HG02678 (cell line): ENCODE measurements around the gene KRT15.

Source experiments
- ATAC-seq: cut with Tn5 transposase; IDR thresholded peaks from one replicate; pipeline ENCODE4 v1.9.1; 2021; ENCODE audit warnings: mild to moderate bottlenecking, moderate library complexity; ENCODE audit not compliant: unreplicated experiment

KRT15 gene

DNA sequence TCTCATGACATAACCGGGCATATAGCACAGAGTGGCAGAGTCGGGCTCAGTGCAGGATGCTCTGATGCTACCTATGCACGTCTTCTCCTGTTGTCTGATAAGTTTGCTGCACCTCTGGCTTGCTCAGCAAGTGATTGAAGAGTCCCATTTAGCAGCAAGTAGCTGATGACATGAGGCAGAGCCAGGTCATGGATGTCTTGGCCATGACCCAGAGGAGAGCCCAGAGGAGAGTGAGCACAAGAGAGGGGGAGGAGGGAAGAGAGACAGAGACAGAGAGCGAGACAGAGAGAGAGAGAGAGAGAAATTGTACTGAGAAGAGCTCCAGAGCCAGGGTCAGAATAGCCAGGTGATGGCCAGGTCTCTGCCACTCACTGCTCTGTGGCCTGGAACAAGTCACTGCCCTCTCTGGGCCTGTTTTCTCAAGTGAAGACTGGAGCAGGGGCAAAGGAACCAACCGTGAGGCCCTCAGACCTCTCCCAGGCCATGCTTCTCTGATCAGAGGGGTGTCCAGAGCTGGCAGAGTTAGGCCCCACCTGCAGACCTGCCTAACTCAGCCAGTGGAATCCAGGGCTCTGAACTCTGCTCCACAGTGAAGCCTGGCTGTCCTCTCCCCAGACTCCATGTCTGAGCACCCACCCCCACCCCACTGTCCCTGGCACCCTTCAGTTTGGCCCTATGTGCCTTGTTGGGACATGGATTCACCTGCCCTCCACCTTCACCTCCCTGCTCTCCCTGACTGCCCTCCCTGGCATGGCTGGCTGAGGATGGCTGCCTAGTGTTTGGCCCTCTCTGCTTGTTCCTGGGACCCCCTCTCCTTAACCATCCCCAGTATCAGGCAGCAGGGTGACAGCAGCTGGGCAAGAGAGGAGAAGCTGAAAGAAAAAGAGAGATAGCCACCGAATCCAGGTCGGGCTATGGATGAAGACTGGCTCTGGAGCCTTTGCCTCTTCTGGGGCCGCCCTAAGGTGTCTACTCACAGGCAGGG, 33.5 kb downstream of the KRT15 start:
- no peak for ATAC-seq

- ATAC-seq = no peak
Measured at GRCh38 chr17:41483991-41484826, 34.5 kb downstream of the KRT15 start.

- no peak for ATAC-seq
Measured at GRCh38 chr17:41483531-41483930, 35.2 kb downstream of the KRT15 start.

- ATAC-seq = no peak
Measured at GRCh38 chr17:41481036-41481435, 37.7 kb downstream of the KRT15 start, which contains the start of gene KRT35. KRT35 (minus strand) TSS chr17:41481151; CDS start chr17:41481097, 54 bp downstream.

- no peak for ATAC-seq
Measured at GRCh38 chr17:41480581-41480980, 38.1 kb downstream of the KRT15 start.

DNA sequence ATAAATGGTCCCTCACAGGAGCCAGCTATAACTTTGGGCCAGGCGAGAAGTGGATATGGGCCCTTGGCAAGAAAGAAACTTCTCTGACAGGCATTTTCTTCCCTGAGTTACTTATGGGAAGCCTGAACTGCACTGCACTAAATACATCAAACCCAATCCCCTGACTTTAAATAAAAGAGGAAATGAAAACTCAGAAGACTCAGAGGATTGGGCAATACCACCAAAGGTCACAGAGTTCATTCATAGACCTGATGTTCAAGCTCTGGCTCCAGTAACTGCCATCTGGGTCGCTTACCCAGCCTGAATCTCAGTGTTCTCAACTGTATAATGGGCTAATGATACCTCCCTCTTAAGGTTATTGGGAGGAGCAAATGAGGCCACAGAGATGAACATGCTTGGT, 38.6 kb downstream of the KRT15 start:
- no peak for ATAC-seq

- ATAC-seq = no peak
Measured at GRCh38 chr17:41478237-41478636, 40.5 kb downstream of the KRT15 start.

GRCh38 chr17:41476866-41477815, 41.5 kb downstream of the KRT15 start:
- ATAC-seq = no peak

DNA sequence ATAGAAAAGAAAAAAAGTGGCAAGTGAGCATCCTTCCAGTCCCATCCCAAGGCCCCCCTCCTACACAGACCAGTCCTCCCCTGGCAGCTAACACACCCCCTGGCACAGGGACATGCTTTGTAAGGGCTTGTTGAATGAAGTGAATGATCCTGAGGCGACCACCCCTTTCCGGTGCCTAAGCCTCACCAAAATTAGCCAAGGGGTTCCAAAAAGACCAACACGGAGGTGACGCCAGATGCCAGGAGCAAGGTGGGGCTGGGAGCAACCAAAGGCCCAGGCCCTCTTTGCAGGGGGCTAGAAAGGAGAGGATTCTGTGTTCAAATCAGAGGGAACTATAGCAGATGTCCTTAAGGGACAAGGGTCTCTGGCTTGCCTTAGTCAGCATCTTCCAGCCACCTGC, 43.3 kb downstream of the KRT15 start:
- no peak for ATAC-seq

GRCh38 chr17:41474863-41475262, 43.8 kb downstream of the KRT15 start:
- ATAC-seq = no peak

DNA sequence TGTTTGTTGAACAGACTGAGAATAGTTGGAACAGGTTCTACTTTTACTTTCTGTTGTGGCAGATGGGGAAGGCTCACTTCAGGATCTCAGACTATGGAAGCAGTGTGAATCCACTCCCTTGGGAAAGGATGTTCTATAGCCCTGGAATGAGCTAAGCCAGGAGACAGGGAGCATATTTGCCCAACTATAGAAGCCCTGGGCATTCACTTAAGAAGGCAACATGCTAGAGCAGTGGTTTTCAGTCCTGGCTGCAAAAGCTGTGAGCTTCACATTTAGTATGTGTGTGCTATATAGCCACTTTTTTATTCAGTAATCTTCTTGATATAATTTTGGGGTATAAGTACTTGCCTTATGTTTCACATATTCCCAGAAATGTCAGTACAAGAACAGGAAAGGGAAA, 50.3 kb downstream of the KRT15 start:
- no peak for ATAC-seq

- ATAC-seq = no peak
Measured at GRCh38 chr17:41467561-41467960, 51.1 kb downstream of the KRT15 start.

- ATAC-seq = no peak
Measured at GRCh38 chr17:41466988-41467387, 51.7 kb downstream of the KRT15 start, which contains the start of gene KRT32. KRT32 (minus strand) TSS chr17:41467386; CDS start chr17:41467325, 61 bp downstream.

DNA sequence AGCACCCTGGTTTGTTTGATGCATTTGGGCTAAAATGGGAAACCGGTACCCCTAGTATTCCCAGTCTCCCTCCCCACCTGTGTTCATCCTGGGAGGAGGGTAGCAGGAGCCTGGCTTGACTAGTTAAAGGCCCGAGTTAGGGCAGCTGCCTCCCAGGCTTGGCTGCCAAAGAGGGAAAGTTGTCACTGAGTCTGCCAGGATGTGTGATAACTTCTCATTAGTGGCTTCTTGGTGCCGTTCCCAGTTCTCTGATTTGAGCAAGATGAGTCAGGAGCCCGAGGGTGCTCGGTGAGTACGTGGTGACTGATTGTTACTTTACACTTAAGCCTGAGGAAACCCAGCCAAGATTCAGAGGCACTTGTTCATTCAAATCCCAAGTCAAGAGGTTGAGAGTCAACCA, 54.0 kb downstream of the KRT15 start:
- no peak for ATAC-seq

DNA sequence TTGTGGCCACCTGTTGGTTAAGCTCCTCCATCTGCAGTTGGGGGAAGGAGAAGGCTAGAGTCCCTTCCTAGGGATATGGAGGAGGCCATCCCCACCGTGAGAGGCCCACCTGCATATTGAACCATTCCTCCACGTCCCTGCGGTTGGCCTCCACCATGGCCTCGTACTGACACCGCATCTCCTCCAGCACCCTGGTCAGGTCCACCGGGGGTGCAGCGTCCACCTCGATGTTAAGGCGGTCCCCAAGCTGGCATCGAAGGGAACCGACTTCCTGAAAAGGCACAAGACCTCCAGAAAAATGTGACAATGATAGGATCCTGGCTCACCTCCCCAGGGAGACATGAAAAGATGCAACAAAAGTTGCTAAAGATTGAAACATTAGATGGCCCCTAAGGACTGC, 54.5 kb downstream of the KRT15 start:
- no peak for ATAC-seq

DNA sequence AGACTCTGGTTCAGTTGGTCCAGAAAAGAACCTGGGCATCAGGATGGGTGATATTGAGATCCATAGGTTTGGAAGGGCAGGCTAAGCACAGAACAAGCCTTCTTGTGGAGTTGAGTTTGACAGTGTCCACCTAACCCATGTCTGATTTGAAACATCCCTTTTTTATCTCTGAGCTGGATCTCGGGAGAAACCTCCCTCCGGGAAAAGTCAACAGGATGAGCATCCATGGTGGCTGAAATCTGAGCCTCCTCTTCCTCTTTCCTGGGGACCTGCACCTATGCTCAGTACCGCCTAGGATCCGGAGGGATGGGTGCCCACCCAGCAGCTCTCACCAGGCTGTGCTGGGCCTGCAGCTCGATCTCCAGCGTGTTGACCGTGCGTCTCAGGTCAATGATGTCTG, 54.9 kb downstream of the KRT15 start:
- ATAC-seq = no peak
